ENCODE data around the gene DHX15.

DNA sequence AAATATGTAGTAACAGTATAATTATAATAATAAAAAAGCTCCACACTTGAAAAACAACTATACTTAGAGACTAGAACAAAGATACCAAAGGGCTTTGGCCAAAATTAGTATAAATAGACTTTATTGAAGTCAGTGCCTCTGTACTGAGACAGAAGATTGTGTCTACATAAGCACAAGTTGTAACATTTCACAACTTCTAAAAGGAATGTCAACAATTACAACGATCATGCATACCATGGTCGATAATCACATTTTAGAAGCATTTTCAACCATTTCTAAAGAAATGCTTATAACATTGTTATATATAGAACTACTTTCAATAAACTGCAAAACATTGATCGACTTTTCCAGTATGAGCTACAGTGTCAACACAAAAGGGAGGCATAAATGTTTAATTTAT lies 57.0 kb downstream of the DHX15 start:
- TF ChIP-seq, protein P1, sequence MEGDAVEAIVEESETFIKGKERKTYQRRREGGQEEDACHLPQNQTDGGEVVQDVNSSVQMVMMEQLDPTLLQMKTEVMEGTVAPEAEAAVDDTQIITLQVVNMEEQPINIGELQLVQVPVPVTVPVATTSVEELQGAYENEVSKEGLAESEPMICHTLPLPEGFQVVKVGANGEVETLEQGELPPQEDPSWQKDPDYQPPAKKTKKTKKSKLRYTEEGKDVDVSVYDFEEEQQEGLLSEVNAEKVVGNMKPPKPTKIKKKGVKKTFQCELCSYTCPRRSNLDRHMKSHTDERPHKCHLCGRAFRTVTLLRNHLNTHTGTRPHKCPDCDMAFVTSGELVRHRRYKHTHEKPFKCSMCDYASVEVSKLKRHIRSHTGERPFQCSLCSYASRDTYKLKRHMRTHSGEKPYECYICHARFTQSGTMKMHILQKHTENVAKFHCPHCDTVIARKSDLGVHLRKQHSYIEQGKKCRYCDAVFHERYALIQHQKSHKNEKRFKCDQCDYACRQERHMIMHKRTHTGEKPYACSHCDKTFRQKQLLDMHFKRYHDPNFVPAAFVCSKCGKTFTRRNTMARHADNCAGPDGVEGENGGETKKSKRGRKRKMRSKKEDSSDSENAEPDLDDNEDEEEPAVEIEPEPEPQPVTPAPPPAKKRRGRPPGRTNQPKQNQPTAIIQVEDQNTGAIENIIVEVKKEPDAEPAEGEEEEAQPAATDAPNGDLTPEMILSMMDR (IDR thresholded peaks at IDR 0.05) = no peak
- no peak for TF ChIP-seq POLR2AphosphoS5 (IDR thresholded peaks at IDR 0.05)
